Activated CD8-positive, alpha-beta T cell treated with anti-CD3 and anti-CD28 coated beads for 36 hours (primary cell): ENCODE measurements around the gene KCNK18. TPM values are rescaled to one million over a fixed set of nuclear protein-coding genes. Genes with fewer than 3 reads are reported as not detected.

Experiments
- ATAC-seq: fragments of 200-7000 bp; cut with Tn5 transposase; one replicate; pipeline ENCODE4 v1.10.0; 2021; ENCODE audit warnings: mild to moderate bottlenecking, moderate library complexity
- CTCF ChIA-PET: fragments of 350-600 bp; sonication (Branson Sonifier 250); formaldehyde crosslinking; loops from one replicate; lab custom pipeline; 2021; ENCODE audit warnings: antibody characterized with exemption; lab: Charles Lee
- POLR2A ChIA-PET: fragments of 350-600 bp; sonication (Branson Sonifier 250); formaldehyde crosslinking; loops from one replicate; lab custom pipeline; 2021; ENCODE audit warnings: antibody characterized with exemption; lab: Charles Lee
- DNase-seq: peaks from one replicate; pipeline ENCODE4 v3.0.0-alpha.2; 2020
- H3K27ac Mint-ChIP-seq: one replicate; pipeline ENCODE4 v1.8.0; 2021; ENCODE audit warnings: mild to moderate bottlenecking, mixed read lengths
- H3K27me3 Mint-ChIP-seq: one replicate; pipeline ENCODE4 v1.8.0; 2021; ENCODE audit warnings: mixed read lengths
- H3K36me3 Mint-ChIP-seq: one replicate; pipeline ENCODE4 v1.8.0; 2021; ENCODE audit warnings: low read depth, mixed read lengths
- H3K4me1 Mint-ChIP-seq: one replicate; pipeline ENCODE4 v1.8.0; 2021; ENCODE audit warnings: low read depth, mixed read lengths
- H3K4me3 Mint-ChIP-seq: one replicate; pipeline ENCODE4 v1.8.0; 2021; ENCODE audit warnings: mild to moderate bottlenecking, moderate library complexity, mixed read lengths
- H3K9me3 Mint-ChIP-seq: one replicate; pipeline ENCODE4 v1.8.0; 2021; ENCODE audit warnings: mixed read lengths
- intact Hi-C: fragments of 100-400 bp; cut with micrococcal nuclease; formaldehyde crosslinking; loops from one replicate; pipeline ENCODE4 v1.10.0; 2022
- total RNA-seq, 2 experiments: library from RNA; stranded (reverse); gene quantifications; one replicate each; pipeline ENCODE4 v1.2.3, GENCODE V29; 2021
- TF ChIP-seq, protein P1 (sequence below): fragments of 200-600 bp; IDR thresholded peaks from one replicate; pipeline ENCODE4 v1.8.0; 2022; ENCODE audit warnings: antibody characterized with exemption, mild to moderate bottlenecking

KCNK18 gene
- total RNA-seq, 2 experiments from 2014 or later = not detected

DNA sequence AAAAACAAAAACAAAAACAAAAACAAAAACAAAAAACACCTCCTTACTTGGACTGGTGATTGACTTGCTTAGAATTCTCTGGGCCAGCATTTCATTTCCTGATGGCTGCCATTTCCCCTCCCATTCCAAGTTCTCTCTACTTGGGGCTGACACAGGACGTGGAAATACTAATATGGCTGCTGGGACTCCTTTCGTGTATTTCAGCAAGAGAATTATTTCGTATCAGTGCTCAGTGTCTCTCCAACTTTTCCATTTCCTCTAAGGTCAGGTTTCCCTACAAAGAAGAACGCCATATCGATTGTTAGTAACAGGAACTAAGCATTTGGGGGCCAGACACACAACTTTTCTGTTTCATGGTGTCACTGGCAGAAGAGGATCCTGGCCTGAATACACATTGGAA is 36.7 kb upstream of the KCNK18 start:
- DNase-seq (no peak), ATAC-seq (no peak)
- Mint-ChIP-seq H3K4me3 (no peak overlapping the region), H3K27me3 (peaks cover 73% of the 10 kb centered on the region), H3K9me3 (no peaks in the 10 kb centered on the region), H3K27ac (no peak overlapping the region), H3K36me3 (no peaks in the 10 kb centered on the region), H3K4me1 (peaks cover 14% of the 10 kb centered on the region)
- intact Hi-C loops = loop anchor here (10.0 kb wide), 1 partner anchor 384 kb away; the partner anchor contains the start of gene EMX2
- ChIA-PET POLR2A (no interaction called here), CTCF (no interaction called here)
- TF ChIP-seq, protein P1, sequence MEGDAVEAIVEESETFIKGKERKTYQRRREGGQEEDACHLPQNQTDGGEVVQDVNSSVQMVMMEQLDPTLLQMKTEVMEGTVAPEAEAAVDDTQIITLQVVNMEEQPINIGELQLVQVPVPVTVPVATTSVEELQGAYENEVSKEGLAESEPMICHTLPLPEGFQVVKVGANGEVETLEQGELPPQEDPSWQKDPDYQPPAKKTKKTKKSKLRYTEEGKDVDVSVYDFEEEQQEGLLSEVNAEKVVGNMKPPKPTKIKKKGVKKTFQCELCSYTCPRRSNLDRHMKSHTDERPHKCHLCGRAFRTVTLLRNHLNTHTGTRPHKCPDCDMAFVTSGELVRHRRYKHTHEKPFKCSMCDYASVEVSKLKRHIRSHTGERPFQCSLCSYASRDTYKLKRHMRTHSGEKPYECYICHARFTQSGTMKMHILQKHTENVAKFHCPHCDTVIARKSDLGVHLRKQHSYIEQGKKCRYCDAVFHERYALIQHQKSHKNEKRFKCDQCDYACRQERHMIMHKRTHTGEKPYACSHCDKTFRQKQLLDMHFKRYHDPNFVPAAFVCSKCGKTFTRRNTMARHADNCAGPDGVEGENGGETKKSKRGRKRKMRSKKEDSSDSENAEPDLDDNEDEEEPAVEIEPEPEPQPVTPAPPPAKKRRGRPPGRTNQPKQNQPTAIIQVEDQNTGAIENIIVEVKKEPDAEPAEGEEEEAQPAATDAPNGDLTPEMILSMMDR = no peak

GRCh38 chr10:117161386-117162033 is 35.8 kb upstream of the KCNK18 start:
- Mint-ChIP-seq H3K4me3 (no peak overlapping the region), H3K4me1 (peaks cover 18% of the 10 kb centered on the region), H3K9me3 (no peaks in the 10 kb centered on the region), H3K27me3 (peaks cover 78% of the 10 kb centered on the region), H3K36me3 (no peaks in the 10 kb centered on the region), H3K27ac (no peak overlapping the region)
- POLR2A ChIA-PET = no interaction called here
- DNase-seq = no peak
- no peak for ATAC-seq
- intact Hi-C loops = loop anchor here (10.0 kb wide), 1 partner anchor 383 kb away; the partner anchor contains the start of gene EMX2
- TF ChIP-seq, protein P1 = no peak
- CTCF ChIA-PET = interaction anchor here (1.0 kb wide), 1 partner anchor 13 kb away, joined by 7 read pairs; no protein-coding TSS in a partner anchor

GRCh38 chr10:117162093-117163060 is 34.9 kb upstream of the KCNK18 start:
- peaks cover 80% of the 10 kb centered on the region for H3K27me3 Mint-ChIP-seq
- ATAC-seq (no peak), DNase-seq (no peak)
- H3K36me3 Mint-ChIP-seq = no peaks in the 10 kb centered on the region
- intact Hi-C loops = loop anchor here (10.0 kb wide), 1 partner anchor 382 kb away; the partner anchor contains the start of gene EMX2
- no peak overlapping the region for H3K4me3 Mint-ChIP-seq
- ChIA-PET POLR2A (no interaction called here), CTCF (interaction anchor here (1.0 kb wide), 1 partner anchor 13 kb away, joined by 7 read pairs; no protein-coding TSS in a partner anchor)
- H3K27ac Mint-ChIP-seq = no peak overlapping the region
- peaks cover 25% of the 10 kb centered on the region for H3K4me1 Mint-ChIP-seq
- TF ChIP-seq, protein P1 = no peak
- no peaks in the 10 kb centered on the region for H3K9me3 Mint-ChIP-seq

DNA sequence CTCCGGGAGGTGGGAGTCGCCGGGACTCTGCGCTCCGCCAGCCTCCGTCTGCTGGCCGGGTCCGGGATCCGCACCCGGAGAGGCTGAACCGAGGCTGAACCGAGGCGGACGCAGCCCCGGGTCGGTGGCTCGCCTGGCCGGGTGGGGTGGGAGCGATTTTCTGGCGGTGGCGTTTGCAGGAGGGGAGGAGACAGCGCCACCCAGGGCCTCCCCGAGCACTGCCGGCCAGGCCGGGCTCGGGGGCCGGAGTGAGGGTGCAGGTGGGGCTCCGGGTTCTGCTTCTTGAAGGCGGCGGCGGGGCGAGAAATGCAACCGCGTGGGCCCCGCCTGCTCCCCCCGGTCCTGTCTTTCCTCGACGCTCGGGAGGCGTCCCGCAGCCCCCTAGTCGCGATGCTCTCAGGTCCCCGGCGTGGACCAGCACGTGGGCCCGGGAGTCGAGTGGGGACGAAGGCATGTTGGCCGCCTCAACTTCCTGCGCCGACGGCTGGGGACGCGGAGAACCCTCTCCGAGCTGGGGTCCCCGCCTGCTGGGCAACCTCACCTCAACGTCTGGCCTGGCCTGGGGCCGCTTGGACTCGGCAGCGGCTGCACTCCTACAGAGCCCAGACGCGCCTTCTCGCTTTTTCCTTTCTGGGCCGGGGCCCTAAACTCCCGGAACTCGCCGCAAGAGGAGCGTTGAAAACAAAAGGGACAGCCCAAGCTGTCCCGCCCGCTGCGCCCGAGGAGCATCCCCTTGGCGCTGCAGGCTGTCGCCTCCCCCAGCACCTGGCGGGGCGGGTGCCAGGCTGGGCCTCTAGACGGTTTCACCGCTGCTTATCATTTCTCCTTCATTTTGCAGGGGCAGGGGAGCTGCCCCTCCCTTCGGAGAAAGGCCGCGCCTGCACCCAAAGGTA is 34.0 kb upstream of the KCNK18 start:
- H3K9me3 Mint-ChIP-seq = no peaks in the 10 kb centered on the region
- ChIA-PET POLR2A (no interaction called here), CTCF (interaction anchor here (0.9 to 6.1 kb wide), 5 partner anchors 12 to 28 kb away, joined by 3 to 43 read pairs (median 3); no protein-coding TSS in a partner anchor)
- ATAC-seq (peak; percentile 33), DNase-seq (no peak)
- H3K4me1 Mint-ChIP-seq = peaks cover 32% of the 10 kb centered on the region
- H3K27ac Mint-ChIP-seq = no peak overlapping the region
- no peak overlapping the region for H3K4me3 Mint-ChIP-seq
- no peaks in the 10 kb centered on the region for H3K36me3 Mint-ChIP-seq
- TF ChIP-seq, protein P1 = no peak
- H3K27me3 Mint-ChIP-seq = peaks cover 80% of the 10 kb centered on the region
- intact Hi-C loops = loop anchor here (10.0 kb wide), 1 partner anchor 381 kb away; the partner anchor contains the start of gene EMX2
